GM23248 (cell line): ENCODE results near the gene EIF4A2. TPM values are rescaled to one million over a fixed set of nuclear protein-coding genes. Genes with fewer than 3 reads are reported as not detected.
"Not testable (repeated sequence)": the region's sequence is repeated elsewhere in the genome, so short reads cannot be mapped to it uniquely, and the experiment has no call there.

Experiments
- DNase-seq: peaks from one replicate; pipeline ENCODE4 v3.0.0-alpha.2; 2015
- H2AFZ ChIP-seq: fragments of 200-600 bp; sonication (generic); 2 replicates; pipeline ENCODE4 v1.6.1; 2016; ENCODE audit warnings: antibody characterized with exemption
- H3F3A ChIP-seq: fragments of 200-600 bp; sonication (generic); 2 replicates; pipeline ENCODE4 v1.6.1; 2016; ENCODE audit warnings: mild to moderate bottlenecking, antibody characterized with exemption, mixed run types; ENCODE audit not compliant: insufficient read depth
- H3K27ac ChIP-seq: fragments of 200-600 bp; sonication (generic); 2 replicates; pipeline ENCODE4 v1.5.1; 2016; ENCODE audit warnings: mild to moderate bottlenecking
- H3K27me3 ChIP-seq: fragments of 200-600 bp; sonication (generic); replicated peaks from 2 replicates; pipeline ENCODE4 v1.6.1; 2016; ENCODE audit warnings: mild to moderate bottlenecking; ENCODE audit not compliant: insufficient read depth
- H3K36me3 ChIP-seq: fragments of 200-600 bp; sonication (generic); 2 replicates; pipeline ENCODE4 v1.6.1; 2016; ENCODE audit warnings: low read depth, mild to moderate bottlenecking
- H3K4me1 ChIP-seq: fragments of 200-600 bp; sonication (generic); 2 replicates; pipeline ENCODE4 v1.6.1; 2016; ENCODE audit warnings: mild to moderate bottlenecking; ENCODE audit not compliant: insufficient read depth
- H3K4me2 ChIP-seq: fragments of 200-600 bp; sonication (generic); one replicate; pipeline ENCODE4 v1.6.1; 2016; ENCODE audit warnings: mild to moderate bottlenecking; ENCODE audit not compliant: unreplicated experiment
- H3K4me3 ChIP-seq: fragments of 200-600 bp; sonication (generic); 2 replicates; pipeline ENCODE4 v1.5.1; 2016; ENCODE audit warnings: mild to moderate bottlenecking
- H3K79me2 ChIP-seq: fragments of 200-600 bp; sonication (generic); 2 replicates; pipeline ENCODE4 v1.6.1; 2016; ENCODE audit warnings: mild to moderate bottlenecking; ENCODE audit not compliant: insufficient read depth
- H3K9ac ChIP-seq: fragments of 200-600 bp; sonication (generic); 2 replicates; pipeline ENCODE4 v1.6.1; 2016; ENCODE audit warnings: mild to moderate bottlenecking
- H3K9me2 ChIP-seq: fragments of 200-600 bp; sonication (generic); 2 replicates; pipeline ENCODE4 v1.6.1; 2016; ENCODE audit warnings: mixed run types, mild to moderate bottlenecking, moderate library complexity; ENCODE audit not compliant: insufficient read depth
- H3K9me3 ChIP-seq: fragments of 200-600 bp; sonication (generic); one replicate; pipeline ENCODE4 v1.6.1; 2017; ENCODE audit warnings: low read depth
- H4K20me1 ChIP-seq: fragments of 200-600 bp; sonication (generic); 2 replicates; pipeline ENCODE4 v1.6.0; 2016; ENCODE audit not compliant: insufficient read depth
- EZH2 ChIP-seq: fragments of 200-600 bp; sonication (generic); IDR thresholded peaks from 2 replicates; pipeline ENCODE4 v1.6.1; 2018; ENCODE audit warnings: antibody characterized with exemption, mild to moderate bottlenecking; ENCODE audit not compliant: insufficient read depth, poor library complexity, severe bottlenecking
- EZH2phosphoT487 ChIP-seq: fragments of 200-600 bp; sonication (generic); IDR thresholded peaks from 2 replicates; pipeline ENCODE4 v1.6.1; 2018; ENCODE audit warnings: antibody characterized with exemption, moderate library complexity, mild to moderate bottlenecking, low read depth; ENCODE audit not compliant: insufficient read depth
- WGBS, 2 experiments: methylation state at CpG; one replicate each; pipeline ENCODE4 v1.1.6; 2015 to 2017; ENCODE audit warnings: low lambda C conversion rate in 2 of 2, low coverage in 1 of 2; ENCODE audit errors: missing lambda C conversion rate in 2 of 2; 5-methylcytosine and 5-hydroxymethylcytosine counted together
- in situ Hi-C: fragments of 300-500 bp; cut with MboI; formaldehyde crosslinking; loops from 2 replicates; pipeline ENCODE4 v1.15.0; 2020
- polyA plus RNA-seq: library from polyadenylated mRNA; unstranded; fragments of >200 nt; fragmentation: Nextera tagmentation; extraction: Ambion mirVana; gene quantifications from 2 replicates; pipeline ENCODE4 v1.2.1, GENCODE V29; 2016
- total RNA-seq: library from RNA; depleted of rRNA; stranded (reverse); fragments of >200 nt; shearing (Covaris generic); gene quantifications from 2 replicates; pipeline ENCODE4 v1.2.3, GENCODE V29; 2014

EIF4A2 gene
- total and polyA plus RNA-seq, 2 experiments from 2014 or later: 122 to 426 TPM

- H3F3A ChIP-seq: peaks cover 7% of the 10 kb centered on the region; the same call in 1 of the 2 replicates
- H3K4me2 ChIP-seq: peak overlapping the region; percentile 84
- H2AFZ ChIP-seq: peak overlapping the region; percentile 76
- 0 out of 2 replicates have a peak, but pooled peaks cover 3% of the 10 kb centered on the region for H3K27me3 ChIP-seq
- peak; percentile 86 for DNase-seq
- in situ Hi-C loops: loop anchor here (25.0 kb wide), 1 partner anchor 834 kb away; no protein-coding TSS in a partner anchor
- H3K9me3 ChIP-seq: no peaks in the 10 kb centered on the region
- no peaks in the 10 kb centered on the region for H3K9me2 ChIP-seq
- TF ChIP-seq EZH2phosphoT487 (no peak), EZH2 (no peak)
- H3K27ac ChIP-seq: peak overlapping the region; percentile 45
- H4K20me1 ChIP-seq: no peaks in the 10 kb centered on the region
- H3K4me3 ChIP-seq: peak overlapping the region; percentile 52
- H3K36me3 ChIP-seq: no peaks in the 10 kb centered on the region
- peaks cover 11% of the 10 kb centered on the region for H3K4me1 ChIP-seq
- 33 to 34% methylated on average over 11 of the region's 11 CpGs for WGBS, 2 experiments
- peak overlapping the region; percentile 54 for H3K9ac ChIP-seq
- H3K79me2 ChIP-seq: no peaks in the 10 kb centered on the region
Observed at GRCh38 chr3:186821429-186822387, 38.3 kb downstream of the EIF4A2 start.

- not testable (repeated sequence) for H3K79me2 ChIP-seq, H4K20me1 ChIP-seq, H3K9me2 ChIP-seq, H3K36me3 ChIP-seq, H3F3A ChIP-seq, DNase-seq, H3K9me3 ChIP-seq, H3K27me3 ChIP-seq, H3K9ac ChIP-seq
- H3K27ac ChIP-seq: peak overlapping the region; percentile 45
- peak overlapping the region; percentile 76; the same call in 1 of the 2 replicates for H2AFZ ChIP-seq
- H3K4me1 ChIP-seq: peaks cover 11% of the 10 kb centered on the region
- H3K4me3 ChIP-seq: peak overlapping the region; percentile 52; the same call in 1 of the 2 replicates
- 81 to 84% methylated on average over 1 of the region's 1 CpG for WGBS, 2 experiments
- H3K4me2 ChIP-seq: peak overlapping the region; percentile 84
- in situ Hi-C loops: loop anchor here (25.0 kb wide), 1 partner anchor 835 kb away; no protein-coding TSS in a partner anchor
Observed at GRCh38 chr3:186822388-186822759, 39.0 kb downstream of the EIF4A2 start.

DNA sequence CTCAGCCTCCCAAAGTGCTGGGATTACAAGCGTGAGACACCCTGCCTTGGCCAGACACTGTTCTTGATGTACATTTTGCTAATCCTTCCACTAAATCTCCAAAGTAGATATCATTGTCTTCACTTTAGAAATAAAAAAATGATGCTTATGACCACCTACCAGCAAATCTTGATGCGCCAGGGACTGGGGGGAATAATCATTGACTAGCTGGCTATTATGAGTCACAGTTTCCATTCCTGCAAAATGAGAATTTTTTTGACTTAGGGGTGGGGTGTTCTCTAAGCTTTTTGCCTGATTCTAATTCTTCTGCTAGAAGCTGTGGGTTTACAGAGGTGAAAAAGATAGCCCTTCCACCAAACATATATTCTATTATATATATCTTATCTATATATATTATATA, 40.0 kb downstream of the EIF4A2 start:
- no peak for TF ChIP-seq EZH2
- no peak for TF ChIP-seq EZH2phosphoT487

GRCh38 chr3:186824430-186825139, 41.2 kb downstream of the EIF4A2 start:
- DNase-seq: no peak
- H3K4me2 ChIP-seq: no peak overlapping the region
- in situ Hi-C loops: loop anchor here (25.0 kb wide), 3 partner anchors 488 to 863 kb away; no protein-coding TSS in a partner anchor
- H3K27ac ChIP-seq: no peak overlapping the region
- 46 to 51% methylated on average over 18 of the region's 18 CpGs for WGBS, 2 experiments
- no peaks in the 10 kb centered on the region for H3K9me2 ChIP-seq
- no peak overlapping the region for H2AFZ ChIP-seq
- TF ChIP-seq EZH2phosphoT487: no peak
- TF ChIP-seq EZH2: no peak
- no peaks in the 10 kb centered on the region for H3K9me3 ChIP-seq
- H4K20me1 ChIP-seq: no peaks in the 10 kb centered on the region
- no peak overlapping the region for H3K4me3 ChIP-seq
- H3K79me2 ChIP-seq: no peaks in the 10 kb centered on the region
- H3F3A ChIP-seq: peaks cover 7% of the 10 kb centered on the region; the same call in 1 of the 2 replicates
- no peaks in the 10 kb centered on the region for H3K36me3 ChIP-seq
- no peak overlapping the region for H3K9ac ChIP-seq
- peaks cover 21% of the 10 kb centered on the region for H3K27me3 ChIP-seq
- peaks cover 11% of the 10 kb centered on the region for H3K4me1 ChIP-seq

More for the DNA sequence above, 40.0 kb downstream of the EIF4A2 start:
- no peak overlapping the region for H2AFZ ChIP-seq
- H3K9ac ChIP-seq: no peak overlapping the region
- no peak overlapping the region for H3K4me2 ChIP-seq
- no peaks in the 10 kb centered on the region for H3K9me2 ChIP-seq
- H3K27me3 ChIP-seq: peaks cover 10% of the 10 kb centered on the region
- no peaks in the 10 kb centered on the region for H3K79me2 ChIP-seq
- no peaks in the 10 kb centered on the region for H3K36me3 ChIP-seq
- H4K20me1 ChIP-seq: no peaks in the 10 kb centered on the region
- no peaks in the 10 kb centered on the region for H3K9me3 ChIP-seq
- in situ Hi-C loops: loop anchor here (25.0 kb wide), 1 partner anchor 836 kb away; no protein-coding TSS in a partner anchor
- H3K27ac ChIP-seq: no peak overlapping the region
- DNase-seq: peak; percentile 47
- H3K4me3 ChIP-seq: no peak overlapping the region
- peaks cover 7% of the 10 kb centered on the region; the same call in 1 of the 2 replicates for H3F3A ChIP-seq
- H3K4me1 ChIP-seq: peaks cover 11% of the 10 kb centered on the region
- 67 to 72% methylated on average over 2 of the region's 2 CpGs for WGBS, 2 experiments
